GM19324 (cell line): Measurements from ENCODE around the gene GPR75.
"Not testable (repeated sequence)": the region's sequence is repeated elsewhere in the genome, so short reads cannot be mapped to it uniquely, and the experiment has no call there.

Experiments used
- ATAC-seq: cut with Tn5 transposase; IDR thresholded peaks from one replicate; pipeline ENCODE4 v1.9.1; 2021; ENCODE audit warnings: mild to moderate bottlenecking, moderate library complexity; ENCODE audit not compliant: unreplicated experiment, low FRiP score

The GPR75 gene

DNA sequence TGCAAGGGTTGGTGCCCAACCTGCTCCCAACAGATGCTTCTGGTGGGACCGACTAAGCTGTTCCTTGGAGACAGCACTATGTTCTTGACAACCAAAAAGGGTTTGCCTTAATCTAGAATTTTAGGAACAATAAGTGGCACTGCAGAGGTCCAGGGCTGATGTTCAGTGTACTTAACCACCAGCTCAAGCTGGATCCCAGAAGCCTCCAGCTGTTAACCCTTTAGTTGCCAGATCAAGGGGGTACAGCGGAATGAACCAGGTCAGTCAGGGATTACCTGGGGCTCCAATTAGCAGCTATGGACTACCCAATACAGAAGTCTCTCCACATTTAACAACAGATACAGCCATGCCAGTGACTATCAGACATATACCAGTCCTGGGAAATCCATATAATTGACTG is 3.5 kb downstream of the GPR75 start:
- ATAC-seq, result no peak

DNA sequence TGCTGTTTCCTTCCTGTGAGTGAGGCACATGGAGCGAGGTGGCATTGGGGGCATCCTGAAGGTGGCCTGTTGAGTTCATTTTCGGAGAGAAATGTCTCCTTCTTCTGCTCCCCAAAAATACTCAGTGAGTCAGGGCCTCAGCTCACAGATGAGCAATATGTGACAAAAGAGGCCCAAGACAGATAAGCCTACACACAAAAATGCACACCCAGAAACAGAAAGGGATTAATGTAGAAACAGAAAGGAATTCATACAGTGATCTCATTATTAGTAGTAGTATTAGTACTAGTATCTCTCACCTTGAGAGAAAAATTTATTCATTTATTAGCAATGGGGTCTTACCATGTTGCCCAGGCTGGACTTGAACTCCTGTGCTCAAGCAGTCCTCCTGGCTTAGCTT is 5.1 kb downstream of the GPR75 start:
- ATAC-seq, result no peak

DNA sequence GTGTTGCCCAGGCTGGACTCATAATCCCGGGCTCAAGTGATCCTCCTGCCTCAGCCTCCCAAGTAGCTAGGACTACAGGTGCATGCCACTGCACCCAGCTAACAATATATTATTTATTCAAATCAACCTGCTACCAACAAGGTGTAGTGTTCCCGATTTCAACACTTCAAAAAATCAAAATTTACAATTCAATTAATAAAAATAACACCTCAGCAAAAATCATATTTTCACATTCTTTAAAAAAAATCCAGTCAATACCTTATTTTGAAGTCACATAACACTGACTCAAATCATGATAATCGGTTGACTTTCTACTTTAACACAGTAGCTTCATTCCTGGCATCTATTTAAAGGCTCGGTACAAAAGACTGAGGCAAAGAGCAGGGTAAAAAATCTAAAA is 7.2 kb downstream of the GPR75 start:
- no peak for ATAC-seq

DNA sequence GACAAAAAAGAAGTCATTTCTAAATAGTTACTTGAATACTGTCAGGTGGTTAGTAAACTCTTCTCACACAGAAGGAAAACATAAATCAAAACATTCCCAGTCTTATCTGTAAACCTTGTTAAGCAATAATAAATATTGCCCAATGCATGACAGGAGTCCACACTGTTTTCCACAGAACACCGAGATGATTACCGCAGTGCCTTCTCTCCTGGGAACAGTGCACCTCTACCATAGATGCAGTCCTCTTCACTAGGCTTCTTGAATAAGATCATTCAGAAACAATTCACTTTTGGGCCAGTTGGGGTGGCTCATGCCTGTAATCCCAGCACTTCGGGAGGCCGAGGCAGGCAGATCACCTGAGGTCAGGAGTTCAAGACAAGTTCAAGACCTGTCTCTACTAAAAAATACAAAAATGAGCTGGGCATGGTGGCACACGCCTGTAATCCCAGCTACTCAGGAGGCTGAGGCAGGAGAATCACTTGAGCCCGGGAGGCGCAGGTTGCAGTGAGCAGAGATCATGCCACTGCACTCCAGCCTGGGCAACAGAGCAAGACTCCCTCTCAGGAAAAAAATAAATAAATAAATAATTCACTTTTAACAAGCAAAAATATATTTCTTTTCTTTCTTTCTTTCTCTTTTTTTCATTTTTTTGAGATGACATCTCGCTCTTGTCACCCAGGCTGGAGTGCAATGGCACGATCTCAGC is 8.6 kb downstream of the GPR75 start:
- ATAC-seq, result not testable (repeated sequence)

DNA sequence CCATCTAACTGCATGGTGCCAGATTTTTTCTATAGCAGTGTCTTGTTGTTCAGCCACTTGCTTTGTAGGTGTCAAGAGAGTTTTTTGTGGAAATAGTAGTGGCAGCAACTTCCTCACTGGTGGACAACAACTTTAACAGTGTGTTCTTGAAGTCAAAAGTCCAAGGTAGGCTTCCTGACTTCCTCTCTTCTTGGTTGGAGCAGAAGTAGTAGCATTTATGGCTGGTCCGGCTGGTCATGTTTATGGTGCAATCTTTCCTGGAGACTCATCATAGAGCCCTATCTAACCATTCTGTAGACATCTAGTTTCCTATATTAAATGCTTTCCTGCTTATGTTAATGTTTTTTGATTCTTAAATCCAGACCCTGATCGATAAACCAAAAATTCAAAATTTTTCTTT is 11.7 kb downstream of the GPR75 start:
- no peak for ATAC-seq

DNA sequence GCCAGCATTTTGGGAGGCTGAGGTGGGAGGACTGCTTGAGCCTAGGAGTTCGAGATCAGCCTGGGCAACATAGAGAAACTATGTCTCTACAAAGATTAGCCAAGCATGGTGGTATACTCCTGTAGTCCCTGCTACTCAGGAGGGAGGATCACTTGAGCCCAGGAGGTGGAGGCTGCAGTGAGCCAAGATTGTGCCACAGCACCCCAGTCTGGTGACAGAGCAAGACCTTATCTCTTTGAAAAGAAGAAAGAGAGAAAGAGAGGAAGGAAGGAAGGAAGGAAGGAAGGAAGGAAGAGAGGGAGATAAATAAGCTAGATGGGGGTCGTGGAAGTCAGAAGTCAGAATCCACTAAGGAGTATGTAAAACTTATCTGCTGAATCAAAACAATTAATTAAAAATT is 16.2 kb downstream of the GPR75 start:
- ATAC-seq, result no peak

DNA sequence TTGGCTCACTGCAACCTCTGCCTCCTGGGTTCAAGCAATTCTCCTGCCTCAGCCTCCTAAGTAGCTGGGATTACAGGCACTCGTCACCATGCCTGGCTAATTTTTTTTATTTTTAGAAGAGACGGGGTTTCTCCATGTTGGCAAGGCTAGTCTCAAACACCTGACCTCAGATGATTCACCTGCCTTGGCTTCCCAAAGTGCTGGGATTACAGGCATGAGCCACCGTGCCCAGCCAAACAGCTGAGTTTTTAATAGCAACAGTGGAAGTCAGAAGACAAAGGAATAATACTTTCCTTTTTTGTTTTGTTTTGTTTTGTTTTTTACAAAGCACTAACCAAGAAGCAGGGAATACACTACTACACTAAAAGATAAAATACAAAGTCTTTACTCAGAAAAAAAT is 16.9 kb downstream of the GPR75 start:
- ATAC-seq, result no peak

DNA sequence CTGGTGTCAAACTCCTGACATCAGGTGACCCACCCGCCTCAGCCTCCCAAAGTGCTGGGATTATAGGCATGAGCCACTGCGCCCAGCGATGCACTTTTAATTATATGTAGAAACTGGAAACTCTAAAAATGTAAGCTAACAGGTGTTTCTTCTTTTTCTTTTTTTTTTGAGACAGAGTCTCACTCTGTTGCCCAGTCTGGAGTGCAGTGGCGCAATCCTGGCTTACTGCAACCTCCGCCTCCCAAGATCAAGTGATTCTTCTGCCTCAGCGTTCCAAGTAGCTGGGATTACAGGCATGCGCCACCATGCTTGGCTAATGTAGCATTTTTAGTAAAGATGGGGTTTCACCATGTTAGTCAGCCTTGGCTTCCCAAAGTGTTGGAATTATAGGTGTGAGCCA is 18.1 kb downstream of the GPR75 start:
- ATAC-seq, result not testable (repeated sequence)

DNA sequence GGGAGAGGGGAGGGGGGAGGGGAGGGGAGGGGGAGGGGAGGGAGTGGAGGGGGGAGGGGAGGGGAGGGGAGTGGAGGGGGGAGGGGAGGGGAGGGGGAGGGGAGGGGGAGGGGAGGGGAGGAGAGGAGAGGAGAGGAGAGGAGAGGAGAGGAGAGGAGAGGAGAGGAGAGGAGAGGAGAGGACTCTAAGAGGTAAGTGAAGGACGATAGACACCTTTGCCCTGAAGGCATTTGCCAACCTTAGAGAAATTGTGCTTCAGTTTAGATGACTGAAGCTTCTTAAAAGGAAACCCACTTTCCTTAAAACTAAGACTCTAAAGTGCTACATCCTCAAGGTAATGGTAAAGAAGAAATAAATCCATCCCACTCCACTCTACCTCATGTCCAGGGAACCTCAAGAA is 19.2 kb downstream of the GPR75 start:
- ATAC-seq, result no peak

DNA sequence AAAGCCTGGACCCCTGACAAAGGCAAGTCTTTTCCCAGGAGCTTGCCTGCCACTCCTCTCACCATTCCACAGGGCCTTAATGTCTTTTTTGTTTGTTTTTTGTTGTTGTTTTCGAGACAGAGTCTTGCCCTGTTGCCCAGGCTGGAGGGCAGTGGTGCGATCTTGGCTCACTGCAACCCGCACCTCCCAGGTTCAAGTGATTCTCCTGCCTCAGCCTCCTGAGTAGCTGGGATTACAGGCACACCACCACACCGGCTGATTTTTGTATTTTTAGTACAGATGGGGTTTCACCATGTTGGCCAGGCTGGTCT is 29.8 kb downstream of the GPR75 start:
- not testable (repeated sequence) for ATAC-seq

DNA sequence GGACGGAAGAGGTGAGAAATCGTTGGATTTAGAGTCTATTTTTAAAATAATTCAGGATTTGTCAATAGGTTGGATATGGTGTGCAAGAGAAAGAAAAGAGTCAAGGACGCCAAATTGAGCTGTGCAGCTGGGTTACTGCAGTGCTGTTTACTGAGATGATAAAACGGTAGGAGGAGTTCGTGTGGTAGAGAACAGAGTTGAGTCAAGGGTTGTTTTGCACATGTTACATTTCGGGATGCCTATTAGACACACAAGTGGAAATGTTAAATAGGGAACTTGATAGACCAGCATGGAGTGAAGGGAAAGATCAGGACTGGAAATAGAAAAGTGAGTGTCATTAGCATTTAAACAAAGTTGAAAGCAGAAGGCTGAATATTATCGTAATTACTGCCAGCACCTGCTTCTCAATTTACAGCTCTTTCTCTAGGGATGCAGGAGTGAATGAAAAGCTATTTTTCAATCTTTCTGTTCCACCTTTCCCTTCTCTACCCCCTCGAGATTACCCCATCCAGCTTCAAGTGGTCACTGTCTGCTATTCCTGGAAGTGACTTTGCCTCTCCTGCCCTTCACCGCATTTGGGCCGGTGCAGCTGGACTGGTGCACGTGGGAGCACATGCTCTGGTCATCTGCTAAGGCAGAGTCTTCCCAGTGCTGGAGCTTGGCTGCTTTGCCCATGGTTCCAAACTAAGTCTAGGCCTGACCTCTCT is 30.3 kb downstream of the GPR75 start:
- no peak for ATAC-seq

DNA sequence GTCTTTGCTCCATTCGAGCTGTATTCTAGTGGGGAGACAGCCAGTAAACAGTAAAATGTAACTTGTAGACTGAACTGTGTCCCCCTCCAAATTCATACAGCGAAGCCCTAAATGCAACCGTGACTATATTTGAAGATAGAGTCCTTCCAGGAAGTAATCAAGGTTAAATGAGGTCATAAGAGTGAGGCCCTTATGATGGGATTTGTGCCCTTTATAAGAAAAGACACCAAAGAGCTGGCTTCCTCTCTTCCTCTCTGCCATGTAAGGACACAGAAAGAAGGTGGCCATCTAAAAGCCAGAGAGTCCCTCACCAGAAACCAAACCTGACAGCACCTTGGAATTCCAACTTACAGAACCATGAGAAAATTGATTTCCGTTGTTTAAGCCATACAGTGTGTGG is 31.4 kb downstream of the GPR75 start:
- ATAC-seq, result no peak

DNA sequence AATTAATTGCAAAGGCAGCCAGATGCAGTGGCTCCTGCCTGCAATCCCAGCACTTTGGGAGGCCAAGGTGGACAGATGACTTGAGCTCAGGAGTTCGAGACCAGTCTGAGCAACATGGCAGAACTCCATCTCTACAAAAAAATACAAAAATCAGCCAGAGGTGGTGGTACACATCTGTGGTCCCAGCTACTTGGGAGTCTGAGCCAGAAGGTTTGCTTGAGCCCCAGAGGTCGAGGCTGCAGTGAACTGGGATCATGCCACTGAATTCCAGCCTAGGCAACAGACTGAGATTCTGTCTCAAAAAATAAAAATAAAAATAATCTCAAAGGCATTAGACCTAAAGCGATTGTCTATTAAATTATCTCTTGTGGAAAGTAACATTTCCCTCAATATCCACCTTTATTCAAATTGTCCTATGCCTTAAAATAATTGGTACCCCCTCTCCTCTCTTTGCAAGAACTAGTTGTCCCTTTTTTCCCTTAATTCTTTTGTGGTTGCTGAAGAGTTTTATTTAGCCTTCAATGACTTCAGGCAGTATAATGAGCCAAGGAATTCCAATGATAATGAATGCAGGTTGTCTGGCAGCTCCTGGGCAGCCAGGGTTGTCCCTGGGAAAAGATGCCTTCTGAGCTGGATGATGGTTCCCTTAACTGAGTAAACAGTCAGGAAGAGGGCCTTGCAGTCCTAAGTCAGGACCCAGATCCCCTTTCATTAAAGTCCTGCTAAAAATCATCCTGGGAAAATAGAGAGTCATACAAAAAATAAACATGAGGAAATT is 32.2 kb downstream of the GPR75 start:
- no peak for ATAC-seq

DNA sequence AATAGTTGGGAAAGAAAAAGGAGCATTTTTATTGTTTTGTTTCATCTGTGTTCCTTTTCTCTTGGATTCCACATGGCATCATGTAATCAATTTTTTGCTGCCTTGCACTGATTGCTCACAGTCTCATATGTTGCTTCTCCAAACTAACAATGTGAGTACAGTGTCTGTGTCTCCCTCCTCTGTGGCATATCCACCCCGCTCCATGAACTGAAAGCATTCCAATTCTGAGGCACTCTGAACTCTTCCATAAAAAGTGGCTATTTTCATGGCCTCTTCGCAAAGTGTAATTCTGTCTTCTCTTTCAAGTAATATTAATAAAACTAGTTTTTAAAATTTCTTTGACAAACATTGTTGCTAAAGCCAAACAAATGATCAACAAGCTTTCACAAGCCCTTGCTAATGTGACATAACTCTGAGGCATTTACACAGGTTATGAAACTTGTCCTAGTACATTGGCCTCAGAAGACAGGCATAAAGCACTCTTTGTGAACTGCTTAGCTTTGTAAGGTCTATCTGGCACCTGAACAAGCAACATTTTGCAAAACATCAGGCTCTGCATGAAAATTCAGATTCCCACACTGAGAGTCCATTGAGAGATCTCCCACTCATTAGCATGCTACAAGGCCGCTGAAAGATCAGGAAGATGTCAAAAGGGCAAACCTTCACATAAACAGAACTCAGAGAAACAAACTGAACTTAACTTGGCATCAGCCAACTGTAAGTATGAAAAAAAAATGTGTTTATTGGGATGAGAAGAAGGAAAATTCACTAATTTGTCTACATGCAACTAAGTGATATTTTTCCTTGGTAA is 33.0 kb downstream of the GPR75 start:
- no peak for ATAC-seq

DNA sequence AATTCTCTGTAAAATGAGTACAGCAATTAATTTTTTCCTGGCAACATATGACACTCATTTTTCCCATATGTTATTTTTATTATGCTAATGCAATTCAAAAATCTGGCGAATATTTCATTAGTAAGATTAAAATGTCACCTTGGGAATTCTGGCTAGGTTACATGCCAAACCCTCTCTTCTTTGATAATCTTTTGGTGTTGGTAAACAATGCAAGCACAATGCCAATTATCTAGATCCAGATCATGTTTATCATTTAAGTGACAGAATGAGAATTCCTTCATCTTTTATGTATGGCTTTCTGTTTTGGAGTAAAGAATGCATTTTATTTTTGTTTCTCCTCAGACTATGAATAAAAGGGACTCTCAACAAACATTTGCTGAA is 33.7 kb downstream of the GPR75 start:
- no peak for ATAC-seq

DNA sequence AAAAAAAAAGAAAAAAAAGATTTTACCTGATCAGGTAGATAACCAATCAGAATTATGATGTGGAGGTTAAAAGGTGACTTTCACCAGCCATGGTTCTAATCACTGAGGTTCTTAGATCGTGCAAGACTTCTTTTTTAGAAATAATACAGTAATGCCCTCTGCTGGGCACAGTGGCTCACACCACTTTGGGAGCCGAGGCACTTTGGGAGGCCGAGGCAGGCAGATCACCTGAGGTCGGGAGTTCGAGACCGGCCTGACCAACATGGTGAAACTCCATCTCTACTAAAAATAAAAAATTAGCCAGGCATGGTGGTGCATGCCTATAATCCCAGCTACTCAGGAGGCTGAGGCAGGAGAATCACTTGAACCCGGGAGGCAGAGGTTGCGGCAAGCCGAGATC is 36.1 kb downstream of the GPR75 start:
- ATAC-seq, result not testable (repeated sequence)

DNA sequence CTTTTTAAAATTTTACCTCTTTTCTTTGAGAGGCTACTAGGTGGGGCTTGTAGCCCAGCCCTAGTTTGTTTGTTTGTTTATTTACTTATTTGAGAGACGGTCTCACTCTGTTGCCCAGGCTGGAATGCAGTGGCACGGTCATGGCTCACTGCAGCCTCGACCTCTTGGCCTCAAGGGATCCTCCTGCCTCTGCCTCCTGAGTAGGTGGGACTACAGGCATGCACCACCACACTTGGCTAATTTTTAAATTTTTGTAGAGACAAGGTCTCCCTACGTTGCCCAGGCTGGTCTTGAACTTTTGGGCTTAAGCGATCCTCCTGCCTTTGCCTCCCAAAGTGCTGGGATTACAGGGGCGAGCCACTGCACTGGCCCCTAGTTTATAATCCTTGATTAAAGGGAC is 38.0 kb downstream of the GPR75 start:
- no peak for ATAC-seq

DNA sequence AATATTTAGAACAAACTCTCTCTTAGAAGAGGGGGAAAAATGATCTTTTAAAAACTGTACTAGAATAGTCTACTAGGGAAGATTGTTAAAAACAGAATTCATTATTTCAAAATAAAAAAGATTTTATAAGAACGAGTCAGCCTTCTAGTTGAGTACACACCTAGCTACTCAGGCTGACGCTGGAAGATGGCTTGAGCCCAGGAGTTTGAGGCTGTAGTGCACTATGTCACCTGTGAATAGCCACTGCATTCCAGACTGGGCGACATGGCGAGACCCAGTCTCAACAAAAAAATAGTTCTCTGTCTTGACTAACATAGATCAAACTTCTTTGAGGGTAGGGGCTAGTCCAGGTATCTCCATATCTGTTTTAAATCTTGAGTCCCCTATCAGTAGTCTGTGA is 39.1 kb downstream of the GPR75 start:
- no peak for ATAC-seq

DNA sequence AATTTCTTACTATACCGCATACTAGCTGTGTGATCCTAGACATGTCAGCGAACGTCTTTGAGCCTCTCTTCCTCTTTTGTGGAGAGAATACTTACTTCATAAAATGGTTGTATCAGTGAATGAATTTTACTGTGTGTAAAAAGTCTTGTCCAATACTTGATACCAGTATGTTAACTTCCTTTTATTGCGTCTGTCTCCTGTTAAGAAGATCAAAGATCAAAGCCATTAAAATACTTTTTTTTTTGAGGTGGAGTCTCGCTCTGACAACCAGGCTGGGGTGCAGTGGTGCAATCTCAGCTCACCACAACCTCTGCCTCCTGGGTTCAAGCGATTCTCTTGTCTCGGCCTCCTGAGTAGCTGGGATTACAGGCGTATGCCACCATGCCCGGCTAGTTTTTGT is 39.7 kb downstream of the GPR75 start:
- ATAC-seq, result no peak

DNA sequence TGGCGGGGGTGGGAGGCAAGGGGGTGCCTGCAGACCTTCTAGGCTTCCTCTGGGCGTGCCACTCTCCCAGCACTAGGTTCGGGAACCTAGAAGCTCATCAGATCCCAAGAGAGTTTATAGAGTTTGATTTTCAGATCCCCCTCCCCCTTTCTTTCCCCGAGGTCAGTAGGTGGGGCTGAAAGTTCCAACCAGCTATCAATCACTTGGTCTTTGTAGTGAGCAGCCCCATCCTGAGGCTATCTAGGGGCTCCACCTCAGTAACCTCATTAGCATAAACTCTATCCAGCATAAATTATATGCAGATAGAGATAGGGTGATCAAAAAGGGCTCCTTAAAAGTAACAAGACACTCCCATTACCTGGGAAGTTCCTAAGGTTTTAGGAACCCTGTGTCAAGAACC is 40.1 kb downstream of the GPR75 start:
- no peak for ATAC-seq

DNA sequence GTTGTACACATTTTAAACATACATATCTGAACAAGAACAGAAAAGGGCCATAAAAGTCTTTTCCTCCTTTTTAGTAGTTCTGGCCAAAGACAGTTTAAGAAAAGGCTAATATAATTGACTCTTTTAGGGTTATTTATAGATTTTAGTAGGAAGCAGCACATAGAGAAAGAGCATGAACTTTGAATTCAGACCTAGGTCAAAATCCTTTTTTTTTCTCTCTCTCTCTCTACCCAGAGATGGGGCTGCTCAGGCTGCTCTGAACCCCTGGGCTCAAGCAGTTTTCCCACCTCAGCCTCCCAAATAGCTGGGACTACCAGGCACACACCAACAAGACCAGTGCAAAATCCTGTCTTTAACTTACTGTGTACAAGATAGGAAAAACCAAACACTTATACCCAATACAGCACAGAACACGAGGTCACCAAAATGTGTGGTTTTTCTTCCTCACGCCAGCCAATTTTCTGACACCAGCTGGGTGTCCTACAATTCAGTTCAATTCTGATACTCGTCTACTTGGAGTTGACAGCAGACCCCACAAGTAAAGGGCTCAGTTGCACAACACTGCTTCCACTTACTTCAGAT is 40.8 kb downstream of the GPR75 start:
- no peak for ATAC-seq
